HL-60 (cell line): ENCODE data around the gene TBC1D14.

Source experiments
- DNase-seq, 2 experiments: peaks; one replicate each; pipeline ENCODE4 v3.0.0-alpha.2; 2010 to 2020; ENCODE audit warnings: low read depth in 1 of 2, low spot score in 1 of 2
- H3K27ac ChIP-seq: fragments of 250-450 bp; sonication (Bioruptor Pico); replicated peaks from 2 replicates; pipeline ENCODE4 v1.5.1; 2020; ENCODE audit warnings: mild to moderate bottlenecking, moderate library complexity
- H3K27me3 ChIP-seq: fragments of 250-450 bp; sonication (Bioruptor Pico); 2 replicates; pipeline ENCODE4 v1.5.1; 2021; ENCODE audit warnings: mild to moderate bottlenecking, moderate library complexity; ENCODE audit not compliant: insufficient read depth, poor library complexity, severe bottlenecking
- H3K4me3 ChIP-seq: replicated peaks from 2 replicates; pipeline ENCODE4 v1.5.1; 2011; ENCODE audit warnings: mild to moderate bottlenecking, control low read depth, low read length; ENCODE audit not compliant: insufficient read depth
- CTCF ChIP-seq: IDR thresholded peaks from one replicate; pipeline ENCODE4 v1.5.1; 2011; ENCODE audit warnings: low read length, control low read depth, inconsistent platforms; ENCODE audit not compliant: insufficient read depth
- GABPA ChIP-seq: IDR thresholded peaks from 2 replicates; pipeline ENCODE4 v1.6.1; 2012; ENCODE audit warnings: low read depth
- POLR2AphosphoS5 ChIP-seq: IDR thresholded peaks from 2 replicates; pipeline ENCODE4 v1.6.1; 2012; ENCODE audit warnings: low read depth
- SPI1 ChIP-seq: IDR thresholded peaks from 2 replicates; pipeline ENCODE4 v1.6.1; 2012; ENCODE audit warnings: low read depth, mild to moderate bottlenecking, borderline replicate concordance
- TF ChIP-seq, protein P1 (sequence below): IDR thresholded peaks from 2 replicates; pipeline ENCODE4 v1.6.1; 2012; ENCODE audit warnings: low read depth; ENCODE audit not compliant: insufficient replicate concordance

The TBC1D14 gene

GRCh38 chr4:7042503-7043283 lies 133.1 kb downstream of the TBC1D14 start:
- Histone ChIP-seq H3K27me3 (no peaks in the 10 kb centered on the region), H3K27ac (peak overlapping the region; percentile 64), H3K4me3 (peak overlapping the region; percentile 90)
- no peak for TF ChIP-seq CTCF
- TF ChIP-seq SPI1, result peak; percentile 80
- TF ChIP-seq, protein P1, sequence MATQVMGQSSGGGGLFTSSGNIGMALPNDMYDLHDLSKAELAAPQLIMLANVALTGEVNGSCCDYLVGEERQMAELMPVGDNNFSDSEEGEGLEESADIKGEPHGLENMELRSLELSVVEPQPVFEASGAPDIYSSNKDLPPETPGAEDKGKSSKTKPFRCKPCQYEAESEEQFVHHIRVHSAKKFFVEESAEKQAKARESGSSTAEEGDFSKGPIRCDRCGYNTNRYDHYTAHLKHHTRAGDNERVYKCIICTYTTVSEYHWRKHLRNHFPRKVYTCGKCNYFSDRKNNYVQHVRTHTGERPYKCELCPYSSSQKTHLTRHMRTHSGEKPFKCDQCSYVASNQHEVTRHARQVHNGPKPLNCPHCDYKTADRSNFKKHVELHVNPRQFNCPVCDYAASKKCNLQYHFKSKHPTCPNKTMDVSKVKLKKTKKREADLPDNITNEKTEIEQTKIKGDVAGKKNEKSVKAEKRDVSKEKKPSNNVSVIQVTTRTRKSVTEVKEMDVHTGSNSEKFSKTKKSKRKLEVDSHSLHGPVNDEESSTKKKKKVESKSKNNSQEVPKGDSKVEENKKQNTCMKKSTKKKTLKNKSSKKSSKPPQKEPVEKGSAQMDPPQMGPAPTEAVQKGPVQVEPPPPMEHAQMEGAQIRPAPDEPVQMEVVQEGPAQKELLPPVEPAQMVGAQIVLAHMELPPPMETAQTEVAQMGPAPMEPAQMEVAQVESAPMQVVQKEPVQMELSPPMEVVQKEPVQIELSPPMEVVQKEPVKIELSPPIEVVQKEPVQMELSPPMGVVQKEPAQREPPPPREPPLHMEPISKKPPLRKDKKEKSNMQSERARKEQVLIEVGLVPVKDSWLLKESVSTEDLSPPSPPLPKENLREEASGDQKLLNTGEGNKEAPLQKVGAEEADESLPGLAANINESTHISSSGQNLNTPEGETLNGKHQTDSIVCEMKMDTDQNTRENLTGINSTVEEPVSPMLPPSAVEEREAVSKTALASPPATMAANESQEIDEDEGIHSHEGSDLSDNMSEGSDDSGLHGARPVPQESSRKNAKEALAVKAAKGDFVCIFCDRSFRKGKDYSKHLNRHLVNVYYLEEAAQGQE, result no peak
- no peak for TF ChIP-seq GABPA
- peak; percentile 86 to 96 for DNase-seq

GRCh38 chr4:7043284-7044136 lies 133.9 kb downstream of the TBC1D14 start, which contains the start of gene TADA2B:
Gene TADA2B, plus strand, starts transcription at chr4:7043372. Its CDS starts 208 bp downstream, at chr4:7043580.
- peak within 1 kb of the TSS; percentile 90 for H3K4me3 ChIP-seq
- TF ChIP-seq, protein P1, result no peak
- TF ChIP-seq POLR2AphosphoS5, result no peak
- TF ChIP-seq SPI1, result no peak
- TF ChIP-seq CTCF, result no peak
- TF ChIP-seq GABPA, result no peak
- H3K27ac ChIP-seq, result peak within 1 kb of the TSS; percentile 91
- no peak for DNase-seq
- no peaks in the 10 kb centered on the region for H3K27me3 ChIP-seq

DNA sequence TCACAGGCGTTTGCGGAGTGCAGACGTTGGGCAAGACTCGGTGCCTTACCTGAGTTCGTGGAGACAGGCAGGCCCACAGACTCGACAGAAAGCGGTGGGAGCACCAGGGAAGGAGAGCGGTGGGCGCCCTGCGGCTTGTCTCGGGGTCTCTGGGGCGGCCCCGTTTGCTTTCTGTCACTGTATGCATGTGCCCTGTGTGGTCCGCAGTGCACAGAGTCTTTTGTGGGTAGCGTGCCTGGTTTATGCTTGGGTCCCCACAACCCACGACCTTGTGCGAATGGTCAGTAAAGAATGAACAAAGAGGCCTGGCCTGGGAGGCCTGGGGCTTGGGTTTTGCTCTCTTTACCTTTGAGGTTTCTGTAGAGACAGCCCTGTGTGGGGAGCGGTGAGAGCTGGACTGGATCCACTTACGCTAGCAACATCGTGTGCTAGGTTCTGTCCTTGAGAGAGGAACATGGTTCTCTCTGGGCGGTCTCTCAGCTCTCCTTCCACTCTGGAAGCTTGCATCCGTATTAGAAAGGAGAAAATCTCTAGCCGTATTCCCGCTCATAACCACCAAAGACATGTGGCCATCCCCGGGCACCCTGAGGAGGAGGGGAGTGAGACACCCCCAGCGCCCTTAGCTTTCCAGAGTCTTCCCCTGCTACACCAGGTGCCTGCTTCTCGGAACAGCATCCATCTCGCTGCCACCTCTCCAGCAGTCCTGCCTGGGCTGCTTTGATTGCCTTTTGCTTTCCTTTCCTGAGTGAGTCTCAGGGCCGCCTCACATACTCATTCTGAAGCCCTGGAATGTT lies 134.7 kb downstream of the TBC1D14 start:
- Histone ChIP-seq H3K27ac (peak overlapping the region; percentile 91), H3K4me3 (peak overlapping the region; percentile 86), H3K27me3 (no peaks in the 10 kb centered on the region)
- TF ChIP-seq POLR2AphosphoS5, result no peak
- no peak for DNase-seq
